ENCODE data around the gene TMEM217.

The TMEM217 gene

GRCh38 chr6:37180075-37180474, 77.9 kb downstream of the TMEM217 start:
- in situ Hi-C loops (cut with HindIII; ENCODE audit: low sequenced_read_pairs): no loop called here
- no peak overlapping the region for H3K4me3 ChIP-seq (ENCODE audit: low read depth, low read length)
- DNase-seq (ENCODE audit: low read depth, low spot score): no peak
- TF ChIP-seq, protein P1, sequence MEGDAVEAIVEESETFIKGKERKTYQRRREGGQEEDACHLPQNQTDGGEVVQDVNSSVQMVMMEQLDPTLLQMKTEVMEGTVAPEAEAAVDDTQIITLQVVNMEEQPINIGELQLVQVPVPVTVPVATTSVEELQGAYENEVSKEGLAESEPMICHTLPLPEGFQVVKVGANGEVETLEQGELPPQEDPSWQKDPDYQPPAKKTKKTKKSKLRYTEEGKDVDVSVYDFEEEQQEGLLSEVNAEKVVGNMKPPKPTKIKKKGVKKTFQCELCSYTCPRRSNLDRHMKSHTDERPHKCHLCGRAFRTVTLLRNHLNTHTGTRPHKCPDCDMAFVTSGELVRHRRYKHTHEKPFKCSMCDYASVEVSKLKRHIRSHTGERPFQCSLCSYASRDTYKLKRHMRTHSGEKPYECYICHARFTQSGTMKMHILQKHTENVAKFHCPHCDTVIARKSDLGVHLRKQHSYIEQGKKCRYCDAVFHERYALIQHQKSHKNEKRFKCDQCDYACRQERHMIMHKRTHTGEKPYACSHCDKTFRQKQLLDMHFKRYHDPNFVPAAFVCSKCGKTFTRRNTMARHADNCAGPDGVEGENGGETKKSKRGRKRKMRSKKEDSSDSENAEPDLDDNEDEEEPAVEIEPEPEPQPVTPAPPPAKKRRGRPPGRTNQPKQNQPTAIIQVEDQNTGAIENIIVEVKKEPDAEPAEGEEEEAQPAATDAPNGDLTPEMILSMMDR (IDR thresholded peaks at IDR 0.05; ENCODE audit: low read depth, low read length): no peak

GRCh38 chr6:37177935-37178517, 79.9 kb downstream of the TMEM217 start:
- DNase-seq (ENCODE audit: low read depth, low spot score): no peak
- TF ChIP-seq, protein P1 (IDR thresholded peaks at IDR 0.05; ENCODE audit: low read depth, low read length): no peak
- in situ Hi-C loops (cut with HindIII; ENCODE audit: low sequenced_read_pairs): no loop called here
- no peak overlapping the region for H3K4me3 ChIP-seq (ENCODE audit: low read depth, low read length)

DNA sequence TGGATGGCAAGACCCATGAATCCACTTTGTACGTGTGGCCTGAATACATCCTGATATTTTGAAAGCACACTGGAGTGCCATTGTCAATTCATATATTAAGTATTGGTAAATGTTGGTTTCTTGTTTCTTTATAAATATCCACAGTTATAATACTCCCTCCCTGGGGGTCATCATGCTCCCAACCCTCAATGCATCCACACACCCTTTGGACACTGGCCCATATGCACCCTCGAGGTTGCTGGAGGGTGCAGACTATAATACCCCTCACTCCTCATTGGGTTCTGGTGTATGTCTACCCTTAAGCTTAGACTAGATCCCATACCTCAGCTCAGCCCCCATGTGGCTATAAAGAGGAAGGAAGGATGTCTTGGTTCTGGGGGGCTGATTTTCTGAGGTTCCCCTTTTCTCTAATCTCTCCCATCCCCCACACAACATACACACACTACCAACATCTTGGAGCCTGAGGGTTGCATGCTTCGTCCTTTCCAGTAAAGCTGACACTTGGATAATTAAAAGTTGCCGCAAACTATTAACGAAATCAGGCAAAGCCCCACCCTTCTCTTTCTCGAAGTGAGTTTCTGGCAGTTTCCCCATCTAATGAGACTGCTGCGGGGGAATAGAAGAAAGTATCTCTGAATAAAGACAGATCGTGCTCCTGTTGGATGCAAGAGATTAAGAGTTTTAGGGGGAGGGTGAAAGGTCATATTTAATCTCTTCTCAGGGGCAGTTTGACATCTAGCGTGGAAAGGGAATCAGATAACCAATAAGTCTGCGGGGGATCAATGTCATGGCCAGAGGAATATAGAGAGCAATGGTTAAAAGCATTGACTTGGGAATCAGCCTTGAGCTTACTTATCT, 80.6 kb downstream of the TMEM217 start:
- no peak overlapping the region for H3K4me3 ChIP-seq (ENCODE audit: low read depth, low read length)
- in situ Hi-C loops (cut with HindIII; ENCODE audit: low sequenced_read_pairs): no loop called here
- TF ChIP-seq, protein P1 (IDR thresholded peaks at IDR 0.05; ENCODE audit: low read depth, low read length): no peak
- DNase-seq (ENCODE audit: low read depth, low spot score): no peak

DNA sequence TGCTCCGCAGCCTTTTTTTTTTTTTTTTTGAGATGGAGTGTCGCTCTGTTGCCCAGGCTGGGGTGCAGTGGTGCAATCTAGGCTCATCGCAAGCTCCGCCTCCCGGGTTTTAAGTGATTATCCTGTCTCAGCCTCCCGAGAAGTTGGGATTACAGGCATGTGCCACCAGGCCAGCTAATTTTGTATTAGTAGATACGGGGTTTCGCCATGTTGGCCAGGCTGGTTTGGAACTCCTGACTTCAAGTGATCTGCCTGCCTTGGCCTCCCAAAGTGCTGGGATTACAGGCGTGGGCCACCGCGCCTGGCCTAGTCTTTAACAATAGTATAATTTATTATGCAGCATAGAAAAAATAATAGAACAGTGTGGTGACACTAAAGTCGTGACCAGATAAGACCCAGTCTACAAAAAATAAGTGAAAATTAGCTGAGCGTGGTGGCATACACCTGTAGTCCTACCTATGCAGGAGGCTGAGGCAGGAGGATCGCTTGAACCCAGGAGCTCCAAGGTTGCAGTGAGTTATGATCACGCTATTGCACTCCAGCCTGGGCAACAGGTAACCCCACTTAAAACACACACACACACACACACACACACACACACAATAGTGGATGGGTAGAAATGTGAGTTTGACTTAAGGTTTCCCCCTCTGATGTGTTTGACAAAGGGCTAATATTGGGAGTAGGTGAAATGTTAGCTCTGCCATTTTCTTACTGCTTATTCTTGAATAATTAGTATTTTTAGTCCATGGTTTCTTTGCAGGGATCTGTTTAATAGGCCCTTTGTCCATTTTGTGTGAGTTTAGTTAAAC, 81.5 kb downstream of the TMEM217 start:
- TF ChIP-seq, protein P1 (IDR thresholded peaks at IDR 0.05; ENCODE audit: low read depth, low read length): no peak
- H3K4me3 ChIP-seq (ENCODE audit: low read depth, low read length): no peak overlapping the region
- in situ Hi-C loops (cut with HindIII; ENCODE audit: low sequenced_read_pairs): no loop called here
- no peak for DNase-seq (ENCODE audit: low read depth, low spot score)

GRCh38 chr6:37175332-37176267, 82.3 kb downstream of the TMEM217 start:
- H3K4me3 ChIP-seq (ENCODE audit: low read depth, low read length): no peak overlapping the region
- DNase-seq (ENCODE audit: low read depth, low spot score): no peak
- TF ChIP-seq, protein P1 (IDR thresholded peaks at IDR 0.05; ENCODE audit: low read depth, low read length): no peak
- in situ Hi-C loops (cut with HindIII; ENCODE audit: low sequenced_read_pairs): no loop called here
